ENCODE data around the gene CLASRP. TPM values are rescaled to one million over a fixed set of nuclear protein-coding genes. Genes with fewer than 3 reads are reported as not detected.

CLASRP gene
- polyA plus RNA-seq, 1 donor (not counting 4 experiments of a cell fraction or from before 2014, with no cell fraction given), result 21.4 TPM

DNA sequence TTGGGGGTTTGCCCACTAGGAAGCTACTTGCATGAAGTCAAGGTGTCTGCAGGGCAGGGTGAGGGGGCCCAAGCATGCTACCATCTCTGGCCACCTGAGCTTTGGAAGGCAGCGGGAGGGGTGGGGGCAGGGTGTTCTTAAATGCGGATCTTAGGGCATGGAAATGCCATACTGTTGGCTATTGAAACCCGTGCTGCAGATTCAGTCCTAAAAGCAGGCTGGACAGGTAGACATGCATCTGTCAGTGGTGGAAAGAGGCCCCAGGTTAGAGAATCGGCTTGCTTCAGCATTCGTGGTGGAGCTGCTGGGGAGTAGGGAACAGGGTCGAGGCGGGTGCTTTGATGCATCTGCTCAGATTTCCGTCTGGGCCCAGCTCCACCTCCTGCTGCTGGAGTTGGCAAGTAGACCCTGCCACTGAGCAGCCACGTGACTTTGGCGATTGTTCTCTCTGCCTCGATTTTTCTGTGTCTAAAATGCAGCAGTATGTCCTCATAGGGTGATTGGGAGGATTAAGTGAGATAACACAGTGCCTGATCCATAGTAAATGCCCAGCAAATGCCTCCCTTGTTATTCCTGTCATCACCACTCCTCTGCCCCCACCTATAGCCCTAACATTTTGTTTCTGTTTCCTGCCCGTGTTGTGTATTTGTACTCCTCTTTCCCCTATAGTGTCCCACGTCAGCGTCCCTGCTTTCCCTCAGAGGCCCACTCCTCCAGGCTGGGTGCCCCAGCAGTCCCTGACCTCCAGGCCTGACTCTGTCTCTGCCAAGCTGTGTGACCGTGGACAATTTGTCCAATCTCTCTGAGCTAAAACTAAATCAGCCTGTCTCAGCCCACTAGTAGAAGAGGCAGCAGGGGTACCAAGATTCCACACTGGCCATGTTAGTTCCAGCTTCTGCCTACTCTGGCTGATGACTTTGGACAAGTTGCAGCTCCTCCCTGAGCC is 59.9 kb downstream of the CLASRP start:
- Histone ChIP-seq H3K79me2 (ENCODE audit: control insufficient read depth, insufficient read depth, low read length) (peaks cover 96% of the 10 kb centered on the region), H3K9ac (ENCODE audit: control insufficient read depth, extremely low read depth, insufficient read depth, low read length) (peak overlapping the region; percentile 32), H3K4me2 (ENCODE audit: control insufficient read depth, extremely low read depth, insufficient read depth, low read depth, low read length) (peak overlapping the region; percentile 60), H3K9me1 (ENCODE audit: control insufficient read depth, extremely low read depth, insufficient read depth, low read length) (peaks cover 5% of the 10 kb centered on the region), H3K4me3 (ENCODE audit: control insufficient read depth in 2 of 3, extremely low read depth in 1 of 3, insufficient read depth in 2 of 3, low read depth in 1 of 3, low read length in 3 of 3) (no peak overlapping the region), H3K4me1 (ENCODE audit: control insufficient read depth, extremely low read depth, insufficient read depth, low read length) (peaks cover 46% of the 10 kb centered on the region), H2AFZ (ENCODE audit: control insufficient read depth, low read length) (no peak overlapping the region), H3K9me3 (ENCODE audit: control insufficient read depth, low read depth, low read length) (no peaks in the 10 kb centered on the region), H4K20me1 (ENCODE audit: control insufficient read depth, extremely low read depth, insufficient read depth, low read length) (peaks cover 19% of the 10 kb centered on the region), H3K27me3 (ENCODE audit: control insufficient read depth, extremely low read depth, insufficient read depth, low read length) (no peaks in the 10 kb centered on the region), H3K36me3 (ENCODE audit: control insufficient read depth in 2 of 2, extremely low read depth in 1 of 2, insufficient read depth in 2 of 2, low read length in 2 of 2) (peaks cover 2 to 4% of the 10 kb centered on the region in 2 experiments), H3K27ac (ENCODE audit: control insufficient read depth, insufficient read depth, low read length) (peak overlapping the region; percentile 29)
- TF ChIP-seq EZH2 (IDR thresholded peaks at IDR 0.05; ENCODE audit: low read length) (no peak), CTCF (optimal IDR thresholded peaks at IDR 0.05 in 1 of 3, IDR thresholded peaks at IDR 0.05 in 1 of 3, conservative IDR thresholded peaks at IDR 0.05 in 1 of 3; ENCODE audit: extremely low read depth in 1 of 3, insufficient read depth in 2 of 3, low read length in 3 of 3) (no peak)
- FAIRE-seq (peak; percentile 60), DNase-seq (ENCODE audit: low read depth, low spot score) (no peak)
- dilution Hi-C loops (cut with MboI; ENCODE audit: extremely low pct_ligation_motif_present, low sequenced_read_pairs), result no loop called here

DNA sequence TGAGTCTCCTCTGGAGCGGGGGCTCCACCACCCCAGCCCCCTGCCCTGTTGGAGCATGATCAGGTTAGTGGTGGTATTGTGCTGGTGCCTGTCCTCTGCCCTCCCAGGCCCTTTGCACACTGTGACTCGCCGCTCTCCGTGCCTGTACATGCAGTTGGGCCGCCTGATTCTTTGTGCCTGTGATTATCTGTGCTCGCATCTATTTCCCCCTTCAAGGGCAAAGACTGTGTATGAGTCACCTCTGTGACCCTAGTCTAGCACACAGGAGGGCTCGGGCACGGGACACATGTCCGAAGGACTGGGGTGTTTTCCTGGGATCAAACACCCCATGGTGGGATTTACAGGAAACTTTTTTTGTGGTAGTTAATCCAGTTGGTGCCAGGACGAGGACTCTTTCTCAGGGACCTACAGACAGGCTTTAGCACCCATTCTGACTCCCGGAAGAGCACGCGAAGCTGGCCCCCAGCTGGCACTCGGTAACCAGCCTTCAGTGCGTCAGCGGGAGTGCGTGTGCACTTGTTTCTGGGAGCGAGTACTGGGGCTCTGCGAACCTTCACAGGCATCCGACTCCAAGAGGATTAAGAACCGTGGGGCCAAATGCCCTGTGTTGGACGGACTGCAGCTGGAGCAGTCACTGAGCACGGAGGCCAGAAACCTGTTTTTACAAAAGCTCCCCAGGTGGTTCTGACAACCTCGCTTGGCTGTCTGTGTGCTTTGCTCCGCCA is 60.8 kb downstream of the CLASRP start:
- no peaks in the 10 kb centered on the region for H3K27me3 ChIP-seq (ENCODE audit: control insufficient read depth, extremely low read depth, insufficient read depth, low read length)
- H3K4me2 ChIP-seq (ENCODE audit: control insufficient read depth, extremely low read depth, insufficient read depth, low read depth, low read length), result peak overlapping the region; percentile 60
- H3K27ac ChIP-seq (ENCODE audit: control insufficient read depth, insufficient read depth, low read length), result peak overlapping the region; percentile 30
- DNase-seq (ENCODE audit: low read depth, low spot score) (no peak), FAIRE-seq (peak; percentile 13)
- H3K36me3 ChIP-seq (ENCODE audit: control insufficient read depth in 2 of 2, extremely low read depth in 1 of 2, insufficient read depth in 2 of 2, low read length in 2 of 2), result peaks cover 2 to 4% of the 10 kb centered on the region in 2 experiments
- peaks cover 19% of the 10 kb centered on the region for H4K20me1 ChIP-seq (ENCODE audit: control insufficient read depth, extremely low read depth, insufficient read depth, low read length)
- H3K9me1 ChIP-seq (ENCODE audit: control insufficient read depth, extremely low read depth, insufficient read depth, low read length), result peaks cover 5% of the 10 kb centered on the region
- H3K4me1 ChIP-seq (ENCODE audit: control insufficient read depth, extremely low read depth, insufficient read depth, low read length), result peaks cover 38% of the 10 kb centered on the region
- dilution Hi-C loops (cut with MboI; ENCODE audit: extremely low pct_ligation_motif_present, low sequenced_read_pairs), result no loop called here
- peak overlapping the region in 1 of 3 experiments; percentile 17 for H3K4me3 ChIP-seq (ENCODE audit: control insufficient read depth in 2 of 3, extremely low read depth in 1 of 3, insufficient read depth in 2 of 3, low read depth in 1 of 3, low read length in 3 of 3)
- no peak overlapping the region for H2AFZ ChIP-seq (ENCODE audit: control insufficient read depth, low read length)
- peak overlapping the region; percentile 13 for H3K9ac ChIP-seq (ENCODE audit: control insufficient read depth, extremely low read depth, insufficient read depth, low read length)
- no peak for TF ChIP-seq EZH2 (IDR thresholded peaks at IDR 0.05; ENCODE audit: low read length)
- TF ChIP-seq CTCF (optimal IDR thresholded peaks at IDR 0.05 in 1 of 3, IDR thresholded peaks at IDR 0.05 in 1 of 3, conservative IDR thresholded peaks at IDR 0.05 in 1 of 3; ENCODE audit: extremely low read depth in 1 of 3, insufficient read depth in 2 of 3, low read length in 3 of 3), result no peak
- peaks cover 96% of the 10 kb centered on the region for H3K79me2 ChIP-seq (ENCODE audit: control insufficient read depth, insufficient read depth, low read length)
- no peaks in the 10 kb centered on the region for H3K9me3 ChIP-seq (ENCODE audit: control insufficient read depth, low read depth, low read length)
